ENCODE results near the gene IFT52.
"Not testable (repeated sequence)": the region's sequence is repeated elsewhere in the genome, so short reads cannot be mapped to it uniquely, and the experiment has no call there.

IFT52 gene

DNA sequence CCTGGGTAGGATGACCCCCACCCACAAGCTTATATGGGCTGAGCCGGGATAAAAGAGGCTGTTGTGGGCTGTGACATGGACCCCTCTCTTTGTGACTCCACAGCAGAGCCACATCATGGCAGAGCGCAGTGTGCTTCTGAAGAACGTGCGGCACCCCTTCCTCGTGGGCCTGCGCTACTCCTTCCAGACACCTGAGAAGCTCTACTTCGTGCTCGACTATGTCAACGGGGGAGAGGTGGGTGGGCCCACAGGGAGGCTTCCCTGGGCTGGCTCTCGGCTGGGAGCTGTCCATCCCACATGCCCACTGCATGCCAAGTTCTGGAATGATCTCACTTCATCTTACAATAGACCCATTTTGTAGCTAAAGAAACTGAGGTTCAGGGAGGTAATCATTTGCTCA is 21.5 kb upstream of the IFT52 start:
- DNase-seq, result no peak

DNA sequence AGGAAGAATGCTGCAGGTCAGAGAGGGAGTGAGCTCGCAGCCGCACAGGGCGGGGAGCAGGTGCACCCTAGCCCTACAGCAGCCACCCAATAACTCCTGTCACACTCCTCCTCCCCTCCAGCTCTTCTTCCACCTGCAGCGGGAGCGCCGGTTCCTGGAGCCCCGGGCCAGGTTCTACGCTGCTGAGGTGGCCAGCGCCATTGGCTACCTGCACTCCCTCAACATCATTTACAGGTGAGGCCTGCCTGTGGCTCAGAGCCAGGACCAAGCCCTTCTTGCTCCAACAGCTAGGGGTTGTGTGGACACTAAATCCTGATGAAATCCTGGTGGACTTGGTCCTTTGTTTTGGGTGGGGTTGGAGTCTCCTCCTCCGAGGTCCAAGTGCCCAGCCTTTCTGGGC is 20.2 kb upstream of the IFT52 start:
- DNase-seq, result no peak

DNA sequence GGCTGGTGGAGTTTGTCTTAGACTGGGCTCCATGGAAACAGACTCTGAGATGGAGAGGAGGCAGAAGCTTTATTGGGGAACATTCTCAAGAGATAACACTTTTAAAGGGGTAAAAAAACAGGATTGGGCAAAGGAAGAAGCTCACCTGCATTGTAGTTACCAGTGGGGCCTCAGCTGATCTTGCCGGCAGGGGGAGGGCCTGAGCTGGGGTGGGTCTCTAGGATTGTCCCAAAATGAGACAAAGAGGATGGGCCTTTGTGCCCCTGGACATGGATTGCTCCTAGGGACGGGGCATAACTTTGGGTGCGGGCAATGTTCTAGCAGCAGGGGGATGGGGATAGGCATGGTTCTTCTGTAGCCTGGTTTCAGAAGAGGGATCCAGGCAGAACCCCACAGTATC is 19.4 kb upstream of the IFT52 start:
- DNase-seq, result no peak

DNA sequence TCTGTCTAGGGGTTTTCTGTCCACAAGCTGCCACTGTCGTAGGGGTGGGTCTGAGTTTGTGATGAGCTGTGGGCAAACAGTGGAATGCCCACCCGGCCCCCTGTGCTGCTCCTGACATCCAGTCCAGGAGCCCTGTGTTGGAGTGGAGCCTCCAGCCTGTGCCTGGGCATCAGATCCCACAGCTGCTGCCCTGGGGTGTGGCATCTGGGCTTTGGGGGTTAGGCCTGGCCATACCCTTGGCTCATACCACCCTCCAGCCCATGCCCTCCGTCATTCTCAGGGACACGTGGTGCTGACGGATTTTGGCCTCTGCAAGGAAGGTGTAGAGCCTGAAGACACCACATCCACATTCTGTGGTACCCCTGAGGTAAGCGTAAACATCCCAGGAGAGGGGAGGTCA is 19.0 kb upstream of the IFT52 start:
- DNase-seq, result no peak

DNA sequence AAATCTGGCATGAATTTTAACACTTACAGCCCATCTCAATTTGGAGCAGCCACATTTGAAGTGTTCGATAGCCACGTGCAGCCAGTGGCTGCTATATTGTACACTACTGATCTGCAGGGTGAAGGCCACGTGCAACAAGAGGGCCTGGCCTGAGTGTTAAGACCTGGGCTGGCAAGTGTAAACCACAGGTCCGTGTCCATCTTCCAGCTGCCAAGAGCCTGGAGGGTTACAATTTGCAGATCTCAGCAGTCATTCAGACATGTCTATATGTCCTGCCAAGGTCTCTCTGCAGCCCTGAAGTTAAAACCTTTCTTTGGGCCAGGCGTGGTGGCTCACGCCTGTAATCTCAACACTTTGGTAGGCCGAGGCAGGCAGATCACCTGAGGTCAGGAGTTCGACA is 17.8 kb upstream of the IFT52 start:
- DNase-seq, result no peak

DNA sequence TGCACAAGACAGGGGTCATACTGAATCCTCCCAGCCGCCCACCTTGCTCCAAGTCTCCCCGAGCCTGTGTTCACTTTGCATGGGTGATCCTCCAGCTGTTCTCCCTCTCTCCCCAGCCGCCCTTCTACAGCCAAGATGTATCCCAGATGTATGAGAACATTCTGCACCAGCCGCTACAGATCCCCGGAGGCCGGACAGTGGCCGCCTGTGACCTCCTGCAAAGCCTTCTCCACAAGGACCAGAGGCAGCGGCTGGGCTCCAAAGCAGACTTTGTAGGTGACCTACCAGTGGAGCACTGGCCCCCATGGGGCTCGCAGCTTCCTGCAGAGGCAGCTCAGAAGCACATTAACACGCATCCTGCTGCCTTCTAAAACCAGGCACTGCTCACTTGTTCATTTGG is 14.6 kb upstream of the IFT52 start:
- no peak for DNase-seq

DNA sequence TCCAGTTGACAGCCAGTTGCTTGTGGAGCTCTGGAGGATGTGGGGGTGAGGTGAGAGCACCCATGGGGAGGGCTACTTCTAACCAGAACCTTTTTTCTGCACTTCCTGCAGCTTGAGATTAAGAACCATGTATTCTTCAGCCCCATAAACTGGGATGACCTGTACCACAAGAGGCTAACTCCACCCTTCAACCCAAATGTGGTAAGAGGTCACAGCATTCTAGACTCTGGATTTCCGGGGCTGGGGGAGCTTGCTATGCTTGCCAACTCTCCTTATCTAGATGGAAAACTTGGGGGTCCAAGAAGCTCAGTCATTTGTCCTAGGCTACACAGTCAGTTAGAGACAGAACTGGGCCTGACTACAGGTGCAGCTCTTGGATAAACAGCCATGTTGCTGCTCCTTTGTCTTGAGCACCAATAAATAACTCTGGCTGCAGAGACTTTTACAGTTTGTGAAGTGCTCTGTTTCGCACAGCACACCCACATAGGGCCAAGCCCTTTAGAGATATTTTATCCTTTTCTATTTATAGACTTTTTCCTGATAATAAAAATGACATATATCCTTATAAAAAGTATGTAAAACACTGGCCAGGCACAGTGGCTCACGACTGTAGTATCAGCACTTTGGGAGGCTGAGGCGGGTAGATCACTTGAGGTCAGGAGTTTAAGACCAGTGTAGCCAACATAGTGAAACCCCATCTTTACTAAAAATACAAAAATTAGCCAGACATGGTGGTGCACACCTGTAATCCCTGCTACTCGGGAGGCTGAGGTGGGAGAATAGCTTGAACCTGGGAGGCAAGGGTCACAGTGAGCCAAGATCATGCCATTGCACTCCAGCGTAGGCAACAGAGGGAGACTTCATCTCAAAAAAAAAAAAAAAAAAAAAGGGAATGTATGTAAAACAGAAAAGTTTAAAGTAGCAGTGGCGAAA is 10.6 kb upstream of the IFT52 start:
- DNase-seq, result no peak

DNA sequence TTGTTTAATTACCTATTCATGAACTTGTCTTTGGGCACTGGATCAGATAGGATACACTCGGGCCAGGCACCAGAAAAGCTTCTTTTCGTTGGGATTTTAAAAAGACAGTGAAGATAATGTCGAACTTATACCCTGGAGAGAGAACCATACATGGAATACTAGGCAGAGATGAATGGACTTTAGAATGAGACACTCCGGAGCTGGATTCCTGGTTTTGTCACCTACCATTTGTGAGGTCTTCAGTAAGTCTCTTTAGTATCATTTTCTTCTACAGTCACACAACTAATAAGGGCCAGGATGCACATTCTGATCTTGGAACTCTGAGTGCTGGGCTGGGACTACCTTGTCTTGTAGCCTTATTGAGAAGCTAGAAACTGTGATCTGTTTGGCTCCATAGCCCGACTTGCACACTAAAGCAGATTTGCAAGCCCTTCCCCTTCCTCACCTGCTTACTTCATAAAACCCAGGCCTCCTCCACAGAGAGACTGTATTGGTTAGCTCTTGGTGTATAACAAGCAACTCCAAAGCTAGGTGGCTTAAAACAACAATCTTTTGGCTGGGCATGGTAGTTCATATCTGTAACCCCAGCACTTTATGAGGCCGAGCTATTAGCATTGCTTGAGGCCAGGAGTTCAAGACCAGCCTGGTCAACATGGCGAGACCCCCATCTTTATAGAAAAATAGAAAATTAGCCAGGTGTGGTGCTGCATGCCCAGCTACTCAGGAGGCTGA is 7.4 kb upstream of the IFT52 start:
- no peak for DNase-seq

DNA sequence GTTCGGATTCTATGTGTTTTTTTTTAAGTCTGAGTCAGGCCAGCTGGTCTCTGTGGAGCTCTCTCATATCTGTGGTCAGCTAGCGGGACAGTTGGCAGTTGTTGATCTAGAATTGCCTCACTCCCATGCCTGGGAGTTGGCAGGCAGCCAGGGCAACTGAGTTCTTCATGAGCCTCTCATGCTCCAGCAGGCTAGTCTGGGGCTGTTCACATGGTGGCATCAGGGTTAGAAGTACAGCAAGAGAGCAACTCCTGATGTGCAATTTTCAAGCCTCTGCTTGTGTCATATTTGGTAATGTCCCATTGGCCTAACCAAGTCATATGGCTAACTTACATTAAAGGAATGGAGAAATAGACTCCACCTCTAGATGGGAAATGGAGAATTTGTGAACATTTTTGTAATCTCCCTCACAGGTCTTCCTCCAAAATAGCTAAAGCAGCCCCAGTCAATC is 6.7 kb upstream of the IFT52 start:
- DNase-seq, result no peak

DNA sequence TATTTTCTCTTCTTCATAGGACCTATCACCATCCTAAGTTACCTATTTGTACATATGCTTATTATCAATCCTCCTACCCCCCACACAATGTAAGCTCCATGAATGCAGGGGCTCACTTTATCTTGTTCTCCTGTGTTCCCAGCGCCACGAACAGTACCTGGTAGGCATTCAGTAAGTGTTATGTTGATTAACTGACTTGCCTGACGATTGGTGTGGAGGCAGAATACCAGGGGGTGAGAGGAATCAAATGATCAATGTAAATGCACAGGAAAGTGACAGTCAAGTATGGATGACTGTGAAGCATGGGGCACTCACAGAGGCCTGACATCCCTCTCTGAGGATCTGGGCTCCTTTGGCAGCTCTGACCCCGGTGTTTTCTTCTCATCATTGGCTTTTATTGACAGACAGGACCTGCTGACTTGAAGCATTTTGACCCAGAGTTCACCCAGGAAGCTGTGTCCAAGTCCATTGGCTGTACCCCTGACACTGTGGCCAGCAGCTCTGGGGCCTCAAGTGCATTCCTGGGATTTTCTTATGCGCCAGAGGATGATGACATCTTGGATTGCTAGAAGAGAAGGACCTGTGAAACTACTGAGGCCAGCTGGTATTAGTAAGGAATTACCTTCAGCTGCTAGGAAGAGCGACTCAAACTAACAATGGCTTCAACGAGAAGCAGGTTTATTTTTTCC is 6.1 kb upstream of the IFT52 start:
- DNase-seq, result no peak

DNA sequence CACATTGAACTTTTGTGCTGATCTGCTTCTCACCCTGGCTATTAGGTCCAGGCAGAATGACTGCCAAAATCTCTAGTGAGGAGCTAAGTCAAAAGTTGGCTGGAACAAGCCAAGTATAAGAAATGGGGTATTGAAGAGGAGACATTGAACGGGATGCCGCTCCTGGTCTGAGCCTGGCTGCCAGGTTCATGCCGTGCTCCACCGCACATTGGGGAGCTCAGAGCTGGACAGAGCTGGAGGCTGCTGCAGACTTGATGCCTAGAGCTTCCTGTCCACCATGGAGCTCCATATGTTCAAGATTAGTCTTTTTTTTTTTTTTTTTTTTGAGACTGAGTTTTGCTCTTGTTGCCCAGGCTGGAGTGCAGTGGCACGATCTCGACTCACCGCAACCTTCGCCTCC is 4.1 kb upstream of the IFT52 start:
- no peak for DNase-seq

DNA sequence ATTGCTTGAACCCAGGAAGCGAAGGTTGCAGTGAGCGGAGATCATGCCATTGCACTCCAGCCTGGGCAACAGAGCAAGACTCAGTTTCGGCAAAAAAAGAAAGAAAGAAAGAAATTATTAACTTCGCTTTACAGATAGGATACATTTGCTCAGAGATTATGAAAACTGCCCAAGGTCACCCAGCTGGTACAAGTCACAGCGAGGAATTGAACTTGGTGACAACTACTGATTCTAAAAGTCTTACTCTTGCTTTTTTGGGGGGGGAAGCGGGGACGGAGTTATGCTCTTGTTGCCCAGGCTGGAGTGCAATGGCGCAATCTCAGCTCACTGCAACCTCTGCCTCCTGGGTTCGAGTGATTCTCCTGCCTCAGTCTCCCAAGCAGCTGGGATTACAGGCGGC is 2.2 kb upstream of the IFT52 start:
- DNase-seq, result not testable (repeated sequence)

DNA sequence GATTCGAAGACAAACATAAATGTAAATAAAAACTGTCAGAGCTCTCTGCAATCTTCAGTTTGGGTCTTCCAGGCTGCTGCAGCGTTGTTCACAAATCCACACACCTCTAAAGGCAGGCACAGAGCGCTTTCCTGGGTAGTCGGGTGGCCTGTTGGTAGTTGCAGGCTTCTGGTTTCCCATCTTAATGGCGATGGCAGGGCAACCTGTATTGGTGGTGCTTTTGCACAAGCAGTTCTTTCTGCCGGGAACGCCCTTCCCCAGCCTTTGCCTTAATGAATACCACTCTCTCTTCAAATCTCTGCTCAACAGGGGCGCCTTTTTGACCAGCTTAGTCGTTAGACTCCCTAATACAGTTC is 723 bp upstream of the IFT52 start:
- no peak for DNase-seq

DNA sequence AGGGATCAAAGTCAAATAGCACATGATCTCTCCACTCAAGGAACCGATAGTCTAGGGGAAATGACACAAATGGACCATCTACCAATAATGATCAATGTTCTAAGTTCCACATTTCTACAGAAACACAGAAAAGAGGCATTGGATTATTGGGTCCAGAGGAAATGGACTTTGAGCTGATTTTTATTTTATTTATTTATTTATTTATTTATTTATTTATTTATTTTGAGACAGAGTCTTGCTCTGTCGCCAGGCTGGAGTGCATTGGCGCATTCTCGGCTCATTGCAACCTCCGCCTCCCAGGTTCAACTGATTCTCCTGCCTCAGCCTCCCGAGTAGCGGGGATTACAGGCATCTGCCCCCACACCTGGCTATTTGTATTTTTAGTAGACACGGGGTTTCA is 11.2 kb downstream of the IFT52 start:
- not testable (repeated sequence) for DNase-seq

DNA sequence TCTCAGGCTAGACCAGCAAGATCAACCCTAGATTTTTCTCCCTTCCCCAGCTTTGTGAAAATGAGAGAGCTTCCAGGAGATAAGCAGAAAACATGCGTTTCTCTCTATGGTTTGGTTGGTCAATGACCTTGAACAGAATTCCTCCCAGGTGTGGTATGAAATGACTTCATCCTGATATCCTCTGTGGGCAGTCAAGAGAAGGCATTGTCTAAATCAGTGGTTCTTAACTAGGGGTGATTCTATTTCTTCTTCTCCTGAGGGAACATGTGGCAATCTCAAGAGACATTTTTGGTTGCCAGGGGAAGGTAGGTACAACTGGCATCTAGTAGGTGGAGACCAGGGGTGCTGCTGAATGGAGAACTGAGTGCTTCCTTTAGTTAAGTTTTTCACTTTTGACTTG is 12.4 kb downstream of the IFT52 start:
- no peak for DNase-seq

DNA sequence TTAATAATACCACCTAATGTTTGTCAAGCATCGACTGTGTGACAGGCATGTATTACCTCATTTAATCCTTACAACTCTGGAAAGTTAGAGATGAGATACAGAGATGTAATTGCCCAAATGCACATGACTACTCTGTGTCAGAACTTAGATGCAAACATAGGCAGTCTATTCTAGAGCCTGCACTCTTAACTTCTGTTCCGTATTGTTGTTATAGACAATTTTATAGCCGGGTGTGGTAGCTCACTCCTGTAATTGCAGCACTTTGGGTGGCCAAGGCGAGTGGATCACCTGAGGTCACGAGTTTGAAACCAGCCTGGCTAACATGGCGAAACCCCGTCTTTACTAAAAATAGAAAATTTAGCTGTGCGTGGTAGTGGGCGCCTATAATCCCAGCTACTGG is 15.0 kb downstream of the IFT52 start:
- no peak for DNase-seq

DNA sequence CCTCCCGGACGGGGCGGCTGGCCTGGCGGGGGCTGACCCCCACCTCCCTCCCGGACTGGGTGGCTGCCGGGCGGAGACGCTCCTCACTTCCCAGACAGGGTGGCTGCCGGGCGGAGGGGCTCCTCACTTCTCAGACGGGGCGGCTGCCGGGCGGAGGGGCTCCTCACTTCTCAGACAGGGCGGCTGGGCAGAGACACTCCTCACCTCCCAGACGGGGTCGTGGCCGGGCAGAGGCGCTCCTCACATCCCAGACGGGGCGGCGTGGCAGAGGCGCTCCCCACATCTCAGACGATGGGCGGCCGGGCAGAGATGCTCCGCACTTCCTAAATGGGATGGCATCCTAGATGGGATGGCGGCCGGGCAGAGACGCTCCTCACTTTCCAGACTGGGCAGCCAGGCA is 16.5 kb downstream of the IFT52 start:
- DNase-seq, result not testable (repeated sequence)

DNA sequence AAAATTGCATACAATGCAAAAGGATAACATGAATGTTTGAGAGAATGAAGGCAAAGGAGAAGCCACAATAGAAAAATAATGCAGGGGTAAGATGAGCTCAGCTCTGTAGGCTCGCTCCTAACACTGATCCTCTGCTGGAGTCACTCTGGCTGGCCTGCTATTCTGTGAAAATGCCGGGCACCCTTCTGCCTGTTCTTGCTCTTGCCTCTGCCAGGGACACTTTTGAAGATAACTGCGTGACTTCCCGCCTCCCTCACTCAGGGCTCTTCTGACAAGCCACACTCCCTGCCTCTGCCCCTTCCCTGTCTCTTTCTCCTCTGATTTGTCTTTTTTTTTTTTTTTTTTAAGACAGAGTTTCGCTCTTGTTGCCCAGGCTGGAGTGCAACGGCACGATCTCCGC is 40.9 kb downstream of the IFT52 start:
- no peak for DNase-seq

DNA sequence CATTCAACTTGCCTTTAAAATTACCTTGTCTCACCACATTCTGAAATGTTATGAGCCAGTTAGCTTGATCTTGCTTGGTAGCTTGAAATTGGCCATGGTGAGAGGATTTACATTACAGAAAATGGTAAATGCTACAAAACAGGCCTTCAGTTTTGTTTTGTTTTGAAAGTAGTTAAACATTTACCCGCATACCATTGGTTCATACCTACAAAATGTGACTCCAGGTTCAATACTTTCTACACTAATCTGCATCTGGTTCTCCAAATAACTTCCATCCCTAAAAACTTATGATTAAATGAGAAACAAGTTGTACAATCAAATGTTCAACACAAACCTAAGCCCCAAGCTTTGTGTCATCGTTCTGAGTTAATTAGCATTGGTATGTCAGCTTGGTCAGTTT is 45.7 kb downstream of the IFT52 start:
- no peak for DNase-seq

DNA sequence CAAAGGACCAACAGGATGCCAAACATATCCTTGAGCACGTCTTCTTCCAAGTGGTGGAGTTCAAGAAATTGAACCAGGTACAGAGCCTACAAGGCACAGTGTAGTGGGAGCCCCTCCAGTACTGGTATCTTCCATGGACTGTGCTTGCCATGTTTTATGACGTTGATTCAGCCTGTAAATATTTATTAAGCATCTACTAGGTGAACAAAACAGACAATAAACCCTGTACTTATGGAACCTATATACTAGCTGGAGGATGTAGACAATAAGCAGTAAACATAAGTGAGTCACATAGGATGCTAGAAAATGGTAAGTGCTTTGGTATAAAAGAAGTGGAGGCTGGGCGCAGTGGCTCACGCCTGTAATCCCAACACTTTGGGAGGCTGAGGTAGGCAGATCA is 51.8 kb downstream of the IFT52 start:
- DNase-seq, result no peak

DNA sequence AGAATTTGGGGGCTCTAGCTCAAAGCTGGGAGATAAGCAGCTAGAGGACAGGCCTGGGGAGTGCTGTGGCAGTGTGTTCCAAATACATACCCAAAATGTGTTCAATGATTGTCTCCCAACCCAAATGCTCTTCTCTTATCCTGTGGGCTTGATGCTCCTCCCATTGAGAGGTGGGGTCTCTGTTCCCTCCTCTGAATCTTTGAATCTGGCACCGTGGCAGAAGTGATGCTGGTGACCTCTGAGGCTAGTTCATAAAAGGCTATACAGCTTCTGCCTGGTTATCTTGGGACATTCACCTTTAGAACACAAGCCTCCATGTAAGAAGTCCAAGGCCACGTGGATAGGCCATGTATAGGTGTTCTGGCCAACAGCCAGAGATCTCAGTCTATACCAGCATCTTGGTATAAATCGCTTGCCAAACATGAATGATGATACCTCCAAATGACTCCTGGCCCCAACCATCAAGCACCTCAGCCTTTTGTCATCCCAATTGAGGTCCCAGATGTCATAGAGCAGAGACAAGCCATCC is 60.3 kb downstream of the IFT52 start:
- no peak for DNase-seq

DNA sequence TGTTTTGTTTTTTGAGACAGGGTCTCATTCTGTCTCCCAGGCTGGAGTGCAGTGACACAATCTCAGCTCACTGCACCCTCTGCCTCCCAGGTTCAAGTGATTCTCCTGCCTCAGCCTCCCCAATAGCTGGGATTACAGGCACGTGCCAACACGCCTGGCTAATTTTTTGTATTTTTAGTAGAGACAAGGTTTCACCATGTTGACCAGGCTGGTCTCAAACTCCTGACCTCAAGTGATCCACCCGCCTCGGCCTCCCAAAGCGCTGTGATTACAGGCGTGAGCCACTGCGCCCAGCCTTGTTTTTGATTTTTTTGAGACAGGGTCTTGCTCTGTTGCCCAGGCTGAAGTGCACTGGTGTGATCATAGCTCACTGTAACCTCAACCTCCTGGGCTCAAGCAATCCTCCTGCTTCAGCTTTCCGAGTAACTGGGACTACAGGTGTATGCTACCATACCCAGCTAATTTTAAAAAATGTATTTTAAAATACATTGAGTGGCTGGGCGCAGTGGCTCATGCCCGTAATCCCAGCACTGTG is 61.0 kb downstream of the IFT52 start:
- DNase-seq, result not testable (repeated sequence)

DNA sequence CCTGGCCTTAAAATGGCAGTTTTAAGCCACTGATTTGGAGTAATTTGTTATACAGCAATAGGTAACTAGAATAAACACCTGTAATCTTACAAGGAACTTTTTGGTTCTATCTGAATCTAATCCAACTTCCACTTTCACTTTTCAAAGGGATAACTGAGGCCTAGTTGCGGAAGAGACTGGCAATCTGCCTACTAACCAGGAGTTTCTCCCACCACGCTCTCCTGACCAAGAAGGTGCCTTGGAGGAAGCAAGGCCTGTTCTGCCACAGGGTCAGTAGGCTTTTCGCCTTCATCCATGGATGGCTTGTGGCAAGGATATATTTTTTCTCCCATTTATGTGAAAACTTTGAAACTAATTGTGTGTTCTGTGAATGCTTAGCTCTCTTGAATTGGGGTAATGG is 63.2 kb downstream of the IFT52 start:
- DNase-seq, result no peak

All from stimulated activated naive CD4-positive, alpha-beta T cell treated with Interleukin-2 at 50 U/mL for 16 hours (primary cell).